ENCODE data around the gene TMEM154. TPM values are rescaled to one million over a fixed set of nuclear protein-coding genes. Genes with fewer than 3 reads are reported as not detected.
"Not testable (repeated sequence)": the region's sequence is repeated elsewhere in the genome, so short reads cannot be mapped to it uniquely, and the experiment has no call there.

The TMEM154 gene
- total and polyA plus RNA-seq, 9 donors, result 0.11 to 1.5 (median 0.53) TPM

DNA sequence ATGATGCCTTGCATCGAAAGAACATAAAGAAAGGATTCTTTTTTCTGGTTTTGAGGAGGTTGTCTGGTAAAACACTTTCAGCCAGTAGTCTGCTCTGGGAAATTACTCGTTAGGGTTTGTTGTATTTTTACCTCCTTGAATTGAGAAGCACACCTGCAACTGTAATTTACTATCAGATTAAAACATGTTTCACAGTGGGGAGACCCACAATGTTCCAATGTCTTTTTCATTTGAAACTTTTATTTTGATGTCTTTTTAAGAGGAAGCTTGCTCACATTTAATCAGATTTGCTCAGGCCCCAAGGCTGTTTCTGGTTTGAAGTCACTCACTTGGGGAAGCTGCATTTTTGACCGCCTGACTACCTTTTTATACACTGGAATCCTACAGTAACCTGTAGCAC, 12.0 kb downstream of the TMEM154 start:
- H3K9me3 ChIP-seq, result no peaks in the 10 kb centered on the region
- H3K27me3 ChIP-seq, result no peaks in the 10 kb centered on the region
- H3K4me3 ChIP-seq, result no peak overlapping the region
- TF ChIP-seq POLR2A (IDR thresholded peaks at IDR 0.05) (no peak), EP300 (IDR thresholded peaks at IDR 0.05) (no peak)
- TF ChIP-seq, protein P1, sequence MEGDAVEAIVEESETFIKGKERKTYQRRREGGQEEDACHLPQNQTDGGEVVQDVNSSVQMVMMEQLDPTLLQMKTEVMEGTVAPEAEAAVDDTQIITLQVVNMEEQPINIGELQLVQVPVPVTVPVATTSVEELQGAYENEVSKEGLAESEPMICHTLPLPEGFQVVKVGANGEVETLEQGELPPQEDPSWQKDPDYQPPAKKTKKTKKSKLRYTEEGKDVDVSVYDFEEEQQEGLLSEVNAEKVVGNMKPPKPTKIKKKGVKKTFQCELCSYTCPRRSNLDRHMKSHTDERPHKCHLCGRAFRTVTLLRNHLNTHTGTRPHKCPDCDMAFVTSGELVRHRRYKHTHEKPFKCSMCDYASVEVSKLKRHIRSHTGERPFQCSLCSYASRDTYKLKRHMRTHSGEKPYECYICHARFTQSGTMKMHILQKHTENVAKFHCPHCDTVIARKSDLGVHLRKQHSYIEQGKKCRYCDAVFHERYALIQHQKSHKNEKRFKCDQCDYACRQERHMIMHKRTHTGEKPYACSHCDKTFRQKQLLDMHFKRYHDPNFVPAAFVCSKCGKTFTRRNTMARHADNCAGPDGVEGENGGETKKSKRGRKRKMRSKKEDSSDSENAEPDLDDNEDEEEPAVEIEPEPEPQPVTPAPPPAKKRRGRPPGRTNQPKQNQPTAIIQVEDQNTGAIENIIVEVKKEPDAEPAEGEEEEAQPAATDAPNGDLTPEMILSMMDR (IDR thresholded peaks at IDR 0.05), result no peak
- no peaks in the 10 kb centered on the region for H3K4me1 ChIP-seq (ENCODE audit: insufficient read depth)
- no peak for DNase-seq
- no peak overlapping the region for H3K27ac ChIP-seq
- H3K36me3 ChIP-seq, result no peaks in the 10 kb centered on the region
- 71 to 75% (median 73%) methylated on average over 3 of the region's 3 CpGs for WGBS, 3 donors
- intact Hi-C loops (cut with DNase I), result no loop called here

DNA sequence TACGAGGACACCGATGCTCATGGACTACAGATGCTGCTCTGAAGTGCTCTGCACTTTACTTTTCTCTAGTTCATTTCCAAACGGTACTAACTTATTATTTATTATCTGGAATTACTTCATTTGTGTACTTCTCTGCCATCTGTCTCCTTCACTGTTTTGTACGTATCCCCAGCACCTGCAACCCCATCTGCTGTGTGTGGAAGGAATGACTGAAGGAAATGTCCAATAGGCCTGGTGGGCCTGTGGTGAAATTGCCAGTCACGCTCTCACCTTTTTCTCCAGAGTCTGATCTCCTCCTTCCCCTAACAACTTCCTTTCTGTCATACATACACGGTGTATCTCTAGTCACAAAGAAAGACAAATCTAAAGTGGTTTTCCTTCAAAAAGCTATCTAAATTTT, 12.9 kb downstream of the TMEM154 start:
- H3K27me3 ChIP-seq, result no peaks in the 10 kb centered on the region
- 75 to 81% (median 78%) methylated on average over 6 of the region's 6 CpGs for WGBS, 3 donors
- TF ChIP-seq EP300 (IDR thresholded peaks at IDR 0.05), result no peak
- TF ChIP-seq, protein P1 (IDR thresholded peaks at IDR 0.05), result no peak
- no peak for TF ChIP-seq POLR2A (IDR thresholded peaks at IDR 0.05)

DNA sequence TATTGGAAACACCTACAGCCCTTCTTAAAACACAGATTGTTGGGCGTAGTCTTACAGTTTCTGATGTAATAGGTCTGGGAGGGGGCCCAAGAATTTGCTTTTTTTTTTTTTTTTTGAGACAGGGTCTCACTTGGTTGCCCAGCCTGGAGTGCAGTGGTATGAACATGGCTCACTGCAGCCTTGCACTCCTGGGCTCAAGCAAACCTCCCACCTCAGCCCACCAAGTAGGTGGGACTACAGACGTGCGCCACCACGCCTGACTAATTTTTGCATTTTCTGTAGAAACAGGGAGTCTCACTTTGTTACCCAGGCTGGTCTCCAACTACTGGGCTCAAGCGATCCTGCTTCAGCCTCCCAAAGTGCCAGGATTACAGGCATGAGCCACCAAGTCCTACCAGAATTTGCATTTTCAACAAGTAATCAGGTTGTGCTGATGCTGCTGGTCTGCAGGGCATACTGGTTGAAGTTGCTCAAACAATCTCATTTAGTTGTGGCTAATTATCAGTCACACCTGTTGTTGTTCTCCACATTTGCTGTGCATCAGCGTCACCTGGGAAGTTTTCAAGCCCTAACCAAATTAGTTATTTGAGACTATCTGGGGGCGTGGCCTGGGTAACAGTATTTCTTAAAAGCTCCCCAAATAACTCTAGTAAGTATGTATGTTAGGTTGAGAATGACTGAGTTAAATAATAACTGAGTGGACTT, 14.0 kb downstream of the TMEM154 start:
- Histone ChIP-seq H3K36me3 (no peaks in the 10 kb centered on the region), H3K4me1 (ENCODE audit: insufficient read depth) (no peaks in the 10 kb centered on the region), H3K27me3 (no peaks in the 10 kb centered on the region), H3K27ac (no peak overlapping the region), H3K4me3 (no peak overlapping the region), H3K9me3 (no peaks in the 10 kb centered on the region)
- TF ChIP-seq POLR2A (IDR thresholded peaks at IDR 0.05), result no peak
- no peak for TF ChIP-seq EP300 (IDR thresholded peaks at IDR 0.05)
- TF ChIP-seq, protein P1 (IDR thresholded peaks at IDR 0.05), result no peak
- DNase-seq, result no peak
- 79 to 87% (median 85%) methylated on average over 7 of the region's 7 CpGs for WGBS, 3 donors
- intact Hi-C loops (cut with DNase I), result no loop called here

More for the DNA sequence above, 12.9 kb downstream of the TMEM154 start:
- Histone ChIP-seq H3K9me3 (no peaks in the 10 kb centered on the region), H3K4me1 (ENCODE audit: insufficient read depth) (no peaks in the 10 kb centered on the region), H3K27ac (no peak overlapping the region), H3K36me3 (no peaks in the 10 kb centered on the region), H3K4me3 (no peak overlapping the region)
- intact Hi-C loops (cut with DNase I), result no loop called here
- no peak for DNase-seq

DNA sequence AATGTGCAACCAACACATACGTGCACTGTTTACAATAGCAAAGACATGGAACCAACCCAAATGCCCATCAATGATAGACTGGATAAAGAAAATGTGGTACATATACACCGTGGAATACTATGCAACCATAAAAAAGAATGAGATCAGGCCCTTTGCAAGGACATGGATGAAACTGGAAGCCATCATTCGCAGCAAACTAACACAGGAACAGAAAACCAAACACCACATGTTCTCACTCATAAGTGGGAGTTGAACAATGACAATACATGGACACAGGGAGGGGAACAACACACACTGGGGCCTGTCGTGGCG, 15.8 kb downstream of the TMEM154 start:
- H3K4me1 ChIP-seq (ENCODE audit: insufficient read depth); intact Hi-C loops (cut with DNase I); H3K4me3 ChIP-seq; H3K27me3 ChIP-seq; H3K27ac ChIP-seq; H3K9me3 ChIP-seq; DNase-seq; H3K36me3 ChIP-seq: not testable (repeated sequence)
- WGBS, 3 donors, result 67 to 85% (median 69%) methylated on average over 5 of the region's 5 CpGs

DNA sequence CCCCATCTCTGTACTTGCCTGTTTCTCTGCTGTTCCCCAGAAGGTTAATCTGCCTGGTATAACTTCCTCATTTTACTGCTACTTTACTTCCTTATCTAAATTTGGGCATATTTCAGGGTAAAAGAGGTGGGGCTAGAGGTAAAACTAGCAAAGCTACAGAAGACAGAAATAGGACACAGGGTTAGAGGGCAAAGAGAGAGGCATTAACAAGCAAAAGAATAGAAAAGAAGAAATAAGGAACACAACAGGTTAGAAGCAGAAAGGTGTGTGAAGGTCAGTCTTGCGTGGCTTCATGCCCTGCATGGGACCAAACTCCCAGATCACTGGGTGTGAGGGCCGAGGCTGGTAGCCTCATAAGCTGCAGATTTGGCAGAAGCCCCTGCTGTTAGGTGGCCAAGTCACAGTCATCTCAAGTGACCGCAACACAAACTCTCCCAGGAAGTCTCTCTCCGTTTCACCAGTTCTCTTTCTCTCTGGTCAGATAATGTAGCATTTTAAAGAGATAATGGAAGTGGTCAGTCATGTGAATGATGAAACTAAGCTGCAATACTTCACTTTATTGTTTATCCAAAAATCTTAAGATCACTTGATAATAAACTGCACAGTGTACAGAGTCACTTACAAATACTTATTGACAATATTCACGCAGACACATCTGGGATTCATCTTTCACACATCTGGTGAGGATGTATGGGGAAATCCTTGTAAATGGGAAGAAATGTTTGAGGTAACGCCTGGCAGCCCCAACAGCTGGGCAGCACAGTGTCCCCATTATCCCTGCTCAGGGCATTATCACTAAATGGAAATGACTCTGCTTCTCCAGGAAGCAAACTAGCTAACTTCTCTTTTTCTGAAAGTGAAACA, 16.4 kb downstream of the TMEM154 start:
- Histone ChIP-seq H3K4me3 (no peak overlapping the region), H3K9me3 (no peaks in the 10 kb centered on the region), H3K36me3 (no peaks in the 10 kb centered on the region), H3K27me3 (no peaks in the 10 kb centered on the region), H3K4me1 (ENCODE audit: insufficient read depth) (no peaks in the 10 kb centered on the region), H3K27ac (no peak overlapping the region)
- intact Hi-C loops (cut with DNase I), result no loop called here
- TF ChIP-seq EP300 (IDR thresholded peaks at IDR 0.05) (no peak), POLR2A (IDR thresholded peaks at IDR 0.05) (no peak)
- TF ChIP-seq, protein P1 (IDR thresholded peaks at IDR 0.05), result no peak
- DNase-seq, result no peak
- 85 to 87% (median 86%) methylated on average over 6 of the region's 6 CpGs for WGBS, 3 donors

All from ovary (tissue), 9 donors.